Breast epithelium (tissue), 3 donors: ENCODE data around the gene RUNX3.

Experiments used
- POLR2A ChIP-seq: fragments of 450-650 bp; IDR thresholded peaks from one replicate; pipeline ENCODE4 v1.6.1; 2016; ENCODE audit warnings: antibody characterized with exemption, mild to moderate bottlenecking, moderate library complexity
- POLR2AphosphoS5 ChIP-seq, 3 donors: sonication (generic); formaldehyde crosslinking; IDR thresholded peaks; one replicate each; pipeline ENCODE4 v1.6.1; 2017; ENCODE audit warnings: antibody characterized with exemption in 3 of 3
- TF ChIP-seq, protein P1 (sequence below), 3 donors: fragments of 450-650 bp; IDR thresholded peaks; one replicate each; pipeline ENCODE4 v1.5.1; 2016 to 2017; ENCODE audit warnings: antibody characterized with exemption in 3 of 3, mild to moderate bottlenecking in 3 of 3, moderate library complexity in 3 of 3

DNA sequence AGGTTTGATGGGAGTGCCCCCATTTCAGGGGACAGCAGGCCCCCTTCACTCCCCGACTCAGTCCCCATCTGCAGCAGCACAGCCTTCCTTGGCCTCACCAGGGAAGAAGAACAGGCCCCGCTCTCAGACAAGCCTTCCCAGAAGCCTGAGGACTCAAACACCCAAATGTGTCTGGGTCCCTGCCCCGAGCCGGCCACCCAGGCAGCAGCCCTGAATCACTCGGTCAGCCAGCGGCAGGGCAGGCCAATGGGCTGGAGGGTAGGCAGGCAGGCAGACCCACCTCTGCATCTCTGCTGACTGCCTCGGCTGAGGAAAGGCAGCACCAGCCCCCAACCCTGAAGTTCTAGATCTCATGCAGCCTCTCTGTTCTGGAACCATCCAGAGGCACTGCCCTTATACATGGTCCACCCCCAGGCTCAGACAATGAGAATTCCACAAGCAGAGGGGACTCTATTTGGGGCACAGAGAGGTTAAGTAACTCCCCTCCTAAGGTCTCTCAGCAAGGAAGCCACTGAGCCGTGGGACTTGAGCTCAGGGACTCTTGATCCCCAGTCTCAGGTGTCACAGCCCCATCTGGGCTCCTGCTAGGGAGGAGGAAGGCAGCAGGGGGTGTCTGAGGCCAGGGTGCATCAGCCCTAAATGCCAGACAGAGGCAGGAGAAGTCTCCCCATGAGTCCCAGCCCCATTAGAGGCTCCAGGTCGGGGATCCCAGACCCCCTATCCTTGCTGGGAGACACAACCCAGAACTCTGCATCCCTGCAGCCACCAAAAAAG, 33.2 kb upstream of the RUNX3 start:
- TF ChIP-seq, protein P1, sequence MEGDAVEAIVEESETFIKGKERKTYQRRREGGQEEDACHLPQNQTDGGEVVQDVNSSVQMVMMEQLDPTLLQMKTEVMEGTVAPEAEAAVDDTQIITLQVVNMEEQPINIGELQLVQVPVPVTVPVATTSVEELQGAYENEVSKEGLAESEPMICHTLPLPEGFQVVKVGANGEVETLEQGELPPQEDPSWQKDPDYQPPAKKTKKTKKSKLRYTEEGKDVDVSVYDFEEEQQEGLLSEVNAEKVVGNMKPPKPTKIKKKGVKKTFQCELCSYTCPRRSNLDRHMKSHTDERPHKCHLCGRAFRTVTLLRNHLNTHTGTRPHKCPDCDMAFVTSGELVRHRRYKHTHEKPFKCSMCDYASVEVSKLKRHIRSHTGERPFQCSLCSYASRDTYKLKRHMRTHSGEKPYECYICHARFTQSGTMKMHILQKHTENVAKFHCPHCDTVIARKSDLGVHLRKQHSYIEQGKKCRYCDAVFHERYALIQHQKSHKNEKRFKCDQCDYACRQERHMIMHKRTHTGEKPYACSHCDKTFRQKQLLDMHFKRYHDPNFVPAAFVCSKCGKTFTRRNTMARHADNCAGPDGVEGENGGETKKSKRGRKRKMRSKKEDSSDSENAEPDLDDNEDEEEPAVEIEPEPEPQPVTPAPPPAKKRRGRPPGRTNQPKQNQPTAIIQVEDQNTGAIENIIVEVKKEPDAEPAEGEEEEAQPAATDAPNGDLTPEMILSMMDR (IDR thresholded peaks at IDR 0.05) = no peak
- TF ChIP-seq POLR2AphosphoS5 (IDR thresholded peaks at IDR 0.05) (no peak), POLR2A (no peak)
